ENCODE data around the gene GSK3A. TPM values are rescaled to one million over a fixed set of nuclear protein-coding genes. Genes with fewer than 3 reads are reported as not detected.

The GSK3A gene
- total and polyA plus RNA-seq, 8 donors: 5.8 to 77.2 (median 30.2) TPM

DNA sequence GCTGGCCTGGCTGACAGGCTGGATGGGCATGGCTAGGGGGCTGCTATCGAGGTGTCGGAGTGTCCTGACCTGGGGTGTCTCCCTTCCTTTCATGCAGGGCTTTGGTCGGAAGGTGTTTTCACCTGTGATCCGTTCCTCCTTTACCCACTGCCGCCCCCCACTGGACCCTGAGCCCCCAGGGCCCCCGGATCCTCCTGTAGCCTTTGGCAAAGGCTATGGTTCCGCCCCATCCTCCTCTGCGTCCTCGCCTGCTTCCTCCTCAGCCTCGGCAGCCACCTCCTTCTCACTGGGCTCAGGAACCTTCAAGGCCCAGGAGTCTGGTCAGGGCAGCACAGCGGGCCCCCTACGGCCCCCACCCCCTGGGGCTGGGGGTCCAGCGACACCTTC, 47.7 kb upstream of the GSK3A start:
- no peak for DNase-seq
- H3K27ac ChIP-seq: no peak overlapping the region
- WGBS, 5 donors: 77 to 84% (median 78%) methylated on average over 11 to 13 of the region's 13 CpGs
- no peaks in the 10 kb centered on the region for H3K27me3 ChIP-seq
- no peak overlapping the region for H3K4me3 ChIP-seq
- H3K9me3 ChIP-seq: no peaks in the 10 kb centered on the region
- intact Hi-C loops (cut with DNase I; ENCODE audit: low total_unique reads): no loop called here
- peaks cover 76 to 86% (median 85%) of the 10 kb centered on the region in 4 donors for H3K36me3 ChIP-seq
- no peak for TF ChIP-seq POLR2AphosphoS5 (IDR thresholded peaks at IDR 0.05)
- no peak for TF ChIP-seq EP300 (IDR thresholded peaks at IDR 0.05)
- TF ChIP-seq POLR2A (IDR thresholded peaks at IDR 0.05): no peak
- TF ChIP-seq, protein P1, sequence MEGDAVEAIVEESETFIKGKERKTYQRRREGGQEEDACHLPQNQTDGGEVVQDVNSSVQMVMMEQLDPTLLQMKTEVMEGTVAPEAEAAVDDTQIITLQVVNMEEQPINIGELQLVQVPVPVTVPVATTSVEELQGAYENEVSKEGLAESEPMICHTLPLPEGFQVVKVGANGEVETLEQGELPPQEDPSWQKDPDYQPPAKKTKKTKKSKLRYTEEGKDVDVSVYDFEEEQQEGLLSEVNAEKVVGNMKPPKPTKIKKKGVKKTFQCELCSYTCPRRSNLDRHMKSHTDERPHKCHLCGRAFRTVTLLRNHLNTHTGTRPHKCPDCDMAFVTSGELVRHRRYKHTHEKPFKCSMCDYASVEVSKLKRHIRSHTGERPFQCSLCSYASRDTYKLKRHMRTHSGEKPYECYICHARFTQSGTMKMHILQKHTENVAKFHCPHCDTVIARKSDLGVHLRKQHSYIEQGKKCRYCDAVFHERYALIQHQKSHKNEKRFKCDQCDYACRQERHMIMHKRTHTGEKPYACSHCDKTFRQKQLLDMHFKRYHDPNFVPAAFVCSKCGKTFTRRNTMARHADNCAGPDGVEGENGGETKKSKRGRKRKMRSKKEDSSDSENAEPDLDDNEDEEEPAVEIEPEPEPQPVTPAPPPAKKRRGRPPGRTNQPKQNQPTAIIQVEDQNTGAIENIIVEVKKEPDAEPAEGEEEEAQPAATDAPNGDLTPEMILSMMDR (IDR thresholded peaks at IDR 0.05): no peak
- peaks cover 18 to 61% (median 41%) of the 10 kb centered on the region in 4 donors for H3K4me1 ChIP-seq

DNA sequence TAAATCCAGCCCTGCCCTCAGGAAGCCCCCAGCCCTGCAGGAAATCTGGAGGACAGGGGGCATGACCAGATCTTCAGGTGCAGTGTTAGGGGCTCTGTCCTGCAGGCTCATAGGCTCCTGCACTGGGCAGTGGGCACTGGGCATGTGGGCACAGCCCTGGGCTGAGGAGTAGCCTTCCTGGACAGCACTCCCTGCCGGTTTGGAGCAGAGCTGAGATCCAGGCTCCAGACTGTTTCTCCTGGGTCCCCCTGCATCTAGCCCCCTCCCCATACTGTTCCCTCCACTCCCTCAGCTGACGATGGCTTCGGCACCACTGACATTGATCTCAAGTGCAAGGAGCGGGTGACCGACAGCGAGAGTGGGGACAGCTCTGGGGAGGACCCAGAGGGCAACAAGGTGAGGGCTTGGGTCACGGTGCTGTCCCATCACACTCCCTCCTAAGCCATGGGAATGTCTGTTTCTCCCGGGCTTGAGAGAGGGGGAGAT, 47.2 kb upstream of the GSK3A start:
- no peak for TF ChIP-seq POLR2A (IDR thresholded peaks at IDR 0.05)
- no peak for TF ChIP-seq EP300 (IDR thresholded peaks at IDR 0.05)
- TF ChIP-seq, protein P1 (IDR thresholded peaks at IDR 0.05): no peak
- no peak for TF ChIP-seq POLR2AphosphoS5 (IDR thresholded peaks at IDR 0.05)
- no peak overlapping the region for H3K27ac ChIP-seq
- 85 to 88% (median 85%) methylated on average over 8 of the region's 8 CpGs for WGBS, 5 donors
- no peaks in the 10 kb centered on the region for H3K9me3 ChIP-seq
- H3K36me3 ChIP-seq: peaks cover 75 to 81% (median 80%) of the 10 kb centered on the region in 4 donors
- intact Hi-C loops (cut with DNase I; ENCODE audit: low total_unique reads): loop anchor here (5.0 kb wide), 1 partner anchor 42 kb away; no protein-coding TSS in a partner anchor
- no peak overlapping the region for H3K4me3 ChIP-seq
- peaks cover 21 to 66% (median 46%) of the 10 kb centered on the region in 4 donors for H3K4me1 ChIP-seq
- no peaks in the 10 kb centered on the region for H3K27me3 ChIP-seq
- DNase-seq: no peak

DNA sequence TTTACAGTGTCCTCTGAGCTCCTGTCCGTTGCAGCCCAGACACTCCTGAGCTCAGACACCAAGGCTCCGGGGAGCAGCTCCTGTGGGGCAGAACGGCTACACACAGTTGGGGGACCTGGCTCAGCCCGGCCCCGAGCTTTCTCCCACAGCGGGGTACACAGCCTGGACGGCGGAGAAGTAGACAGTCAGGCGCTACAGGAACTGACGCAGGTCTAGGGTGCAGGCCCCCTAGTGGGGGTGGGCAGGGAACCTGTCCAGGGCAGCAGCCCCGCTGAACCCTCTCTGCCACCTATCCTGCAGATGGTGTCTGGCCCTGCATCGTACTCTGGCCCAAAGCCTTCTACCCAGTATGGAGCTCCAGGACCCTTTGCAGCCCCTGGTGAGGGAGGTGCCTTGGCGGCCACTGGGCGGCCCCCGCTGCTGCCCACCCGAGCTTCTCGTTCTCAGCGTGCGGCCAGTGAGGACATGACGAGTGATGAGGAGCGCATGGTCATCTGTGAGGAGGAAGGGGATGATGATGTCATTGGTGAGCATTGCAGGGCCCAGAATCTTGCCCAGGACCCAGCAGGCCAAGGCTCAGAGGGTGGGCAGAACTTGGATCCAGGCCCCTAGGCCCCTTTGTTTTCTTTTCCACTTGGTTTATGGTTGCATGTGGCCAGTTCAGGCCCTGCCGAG, 46.6 kb upstream of the GSK3A start:
- Histone ChIP-seq H3K36me3 (peaks cover 69 to 75% (median 74%) of the 10 kb centered on the region in 4 donors), H3K27ac (peak overlapping the region in 1 of 5 donors; percentile 15), H3K9me3 (no peaks in the 10 kb centered on the region), H3K4me1 (peaks cover 21 to 68% (median 47%) of the 10 kb centered on the region in 4 donors), H3K4me3 (no peak overlapping the region), H3K27me3 (no peaks in the 10 kb centered on the region)
- TF ChIP-seq POLR2AphosphoS5 (IDR thresholded peaks at IDR 0.05) (no peak), POLR2A (IDR thresholded peaks at IDR 0.05) (no peak), EP300 (IDR thresholded peaks at IDR 0.05) (no peak)
- TF ChIP-seq, protein P1 (IDR thresholded peaks at IDR 0.05): no peak
- WGBS, 5 donors: 85 to 94% (median 91%) methylated on average over 18 to 22 of the region's 22 CpGs
- intact Hi-C loops (cut with DNase I; ENCODE audit: low total_unique reads): loop anchor here (5.0 kb wide), 1 partner anchor 42 kb away; no protein-coding TSS in a partner anchor
- no peak for DNase-seq

DNA sequence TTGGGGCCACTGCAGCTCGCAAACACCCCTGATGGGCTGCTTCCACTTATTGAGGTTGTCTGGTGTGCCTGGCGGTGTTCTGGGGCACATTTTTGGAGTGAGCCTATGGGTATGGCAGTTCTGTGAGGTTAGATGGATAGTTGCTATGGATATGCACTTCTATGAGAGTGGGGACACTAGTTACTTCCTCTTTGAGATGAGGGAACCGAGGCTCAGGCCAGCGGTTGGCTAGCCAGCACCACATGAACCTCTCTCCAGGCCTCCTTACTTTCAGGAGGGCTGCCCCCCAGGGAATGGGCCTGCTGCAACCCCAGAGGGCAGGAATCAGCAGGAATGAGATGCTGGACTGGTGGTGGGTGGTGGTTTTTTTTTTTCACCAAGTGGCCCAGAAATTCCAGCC, 46.0 kb upstream of the GSK3A start:
- H3K36me3 ChIP-seq: peaks cover 63 to 69% (median 68%) of the 10 kb centered on the region in 4 donors
- DNase-seq: no peak
- H3K4me3 ChIP-seq: no peak overlapping the region
- H3K27me3 ChIP-seq: no peaks in the 10 kb centered on the region
- peak overlapping the region in 1 of 5 donors; percentile 15 for H3K27ac ChIP-seq
- no peaks in the 10 kb centered on the region for H3K9me3 ChIP-seq
- WGBS, 5 donors: 76 to 92% (median 82%) methylated on average over 4 of the region's 4 CpGs
- TF ChIP-seq, protein P1 (IDR thresholded peaks at IDR 0.05): no peak
- TF ChIP-seq EP300 (IDR thresholded peaks at IDR 0.05) (no peak), POLR2AphosphoS5 (IDR thresholded peaks at IDR 0.05) (no peak), POLR2A (IDR thresholded peaks at IDR 0.05) (no peak)
- H3K4me1 ChIP-seq: peaks cover 22 to 70% (median 49%) of the 10 kb centered on the region in 4 donors
- intact Hi-C loops (cut with DNase I; ENCODE audit: low total_unique reads): loop anchor here (5.0 kb wide), 1 partner anchor 41 kb away; no protein-coding TSS in a partner anchor
